Muscle layer of duodenum (tissue), 2 donors: Measurements from ENCODE around the gene AFAP1L1.

Source experiments
- H3K27ac ChIP-seq: one replicate; pipeline ENCODE4 v1.7.0; 2013; ENCODE audit warnings: mild to moderate bottlenecking, low read length
- H3K27me3 ChIP-seq: one replicate; pipeline ENCODE4 v1.7.0; 2013; ENCODE audit warnings: low read depth, mild to moderate bottlenecking, control low read depth, low read length
- H3K36me3 ChIP-seq, 2 donors: one replicate each; pipeline ENCODE4 v1.7.0; 2013; ENCODE audit warnings: low read length in 2 of 2, control low read depth in 1 of 2, mild to moderate bottlenecking in 1 of 2; ENCODE audit not compliant: insufficient read depth in 2 of 2, control insufficient read depth in 1 of 2
- H3K4me1 ChIP-seq, 2 donors: one replicate each; pipeline ENCODE4 v1.7.0; 2013; ENCODE audit warnings: low read length in 2 of 2, mild to moderate bottlenecking in 2 of 2, control low read depth in 1 of 2, moderate library complexity in 1 of 2; ENCODE audit not compliant: insufficient read depth in 2 of 2, control insufficient read depth in 1 of 2
- H3K4me3 ChIP-seq, 2 donors: one replicate each; pipeline ENCODE4 v1.7.0; 2013; ENCODE audit warnings: low read length in 2 of 2, low read depth in 1 of 2, mild to moderate bottlenecking in 1 of 2
- H3K9me3 ChIP-seq, 2 donors: one replicate each; pipeline ENCODE4 v1.7.0; 2013; ENCODE audit warnings: low read length in 2 of 2, control low read depth in 1 of 2, mild to moderate bottlenecking in 1 of 2; ENCODE audit not compliant: control insufficient read depth in 1 of 2
- donor health status: healthy.

Gene AFAP1L1

GRCh38 chr5:149240354-149240998 is 31.2 kb upstream of the AFAP1L1 start:
- H3K9me3 ChIP-seq: no peaks in the 10 kb centered on the region
- peaks cover 5 to 19% of the 10 kb centered on the region in 2 donors for H3K36me3 ChIP-seq
- H3K4me3 ChIP-seq: no peak overlapping the region
- H3K27me3 ChIP-seq: no peaks in the 10 kb centered on the region
- no peak overlapping the region for H3K27ac ChIP-seq
- H3K4me1 ChIP-seq: no peaks in the 10 kb centered on the region

DNA sequence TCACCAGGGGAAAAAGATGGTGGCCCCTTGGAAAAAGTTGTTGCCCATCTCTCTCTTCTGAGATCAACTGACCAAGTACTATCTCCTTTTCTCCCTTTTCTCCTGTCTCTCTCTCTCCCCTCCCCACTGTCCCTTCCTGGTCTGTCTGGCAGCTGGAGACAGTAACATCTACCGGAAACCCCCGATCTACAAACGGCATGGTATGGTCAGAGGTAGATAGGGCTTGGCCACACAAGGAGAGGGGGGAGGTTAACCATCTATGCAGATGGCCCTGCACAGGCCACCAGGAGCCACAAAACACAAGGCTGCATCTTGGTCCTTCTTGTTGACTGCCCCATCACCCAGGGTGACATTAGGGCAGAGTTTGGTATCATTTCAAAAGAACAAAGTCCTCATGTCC is 29.3 kb upstream of the AFAP1L1 start:
- Histone ChIP-seq H3K27ac (no peak overlapping the region), H3K4me1 (no peaks in the 10 kb centered on the region), H3K36me3 (peaks cover 11 to 19% of the 10 kb centered on the region in 2 donors), H3K9me3 (peaks cover 0 to 3% of the 10 kb centered on the region in 2 donors), H3K4me3 (no peak overlapping the region), H3K27me3 (no peaks in the 10 kb centered on the region)

- no peaks in the 10 kb centered on the region for H3K4me1 ChIP-seq
- peaks cover 0 to 3% of the 10 kb centered on the region in 2 donors for H3K9me3 ChIP-seq
- H3K27me3 ChIP-seq: no peaks in the 10 kb centered on the region
- H3K36me3 ChIP-seq: peaks cover 7 to 18% of the 10 kb centered on the region in 2 donors
- H3K4me3 ChIP-seq: no peak overlapping the region
- H3K27ac ChIP-seq: no peak overlapping the region
Measured at GRCh38 chr5:149246906-149247305, 24.8 kb upstream of the AFAP1L1 start.

DNA sequence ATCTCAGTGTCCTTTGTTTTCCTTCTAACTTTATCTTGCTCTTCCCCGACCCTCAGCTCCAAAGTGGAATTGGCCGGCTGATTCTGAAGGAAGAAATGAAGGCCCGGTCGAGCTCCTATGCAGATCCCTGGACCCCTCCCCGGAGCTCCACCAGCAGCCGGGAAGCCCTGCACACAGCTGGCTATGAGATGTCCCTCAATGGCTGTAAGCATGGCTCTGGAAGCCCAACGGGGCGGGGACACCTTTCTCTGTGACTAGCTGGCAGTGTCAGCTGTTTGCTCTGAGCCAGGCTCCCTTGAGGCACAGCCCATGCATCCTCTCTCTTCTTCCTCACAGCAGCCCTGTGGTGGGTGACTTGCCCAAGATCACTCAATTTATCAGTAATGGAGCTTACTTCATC is 23.9 kb upstream of the AFAP1L1 start:
- Histone ChIP-seq H3K27me3 (no peaks in the 10 kb centered on the region), H3K27ac (no peak overlapping the region), H3K36me3 (peaks cover 7 to 18% of the 10 kb centered on the region in 2 donors), H3K4me3 (no peak overlapping the region), H3K9me3 (peaks cover 0 to 3% of the 10 kb centered on the region in 2 donors), H3K4me1 (no peaks in the 10 kb centered on the region)

GRCh38 chr5:149251546-149251945 is 20.1 kb upstream of the AFAP1L1 start:
- Histone ChIP-seq H3K4me1 (no peaks in the 10 kb centered on the region), H3K4me3 (no peak overlapping the region), H3K9me3 (peaks cover 0 to 3% of the 10 kb centered on the region in 2 donors), H3K27me3 (no peaks in the 10 kb centered on the region), H3K27ac (no peak overlapping the region), H3K36me3 (peaks cover 5 to 12% of the 10 kb centered on the region in 2 donors)

GRCh38 chr5:149254506-149254905 is 17.2 kb upstream of the AFAP1L1 start:
- Histone ChIP-seq H3K4me3 (no peak overlapping the region), H3K36me3 (peaks cover 0 to 5% of the 10 kb centered on the region in 2 donors), H3K4me1 (no peaks in the 10 kb centered on the region), H3K9me3 (no peaks in the 10 kb centered on the region), H3K27ac (no peak overlapping the region), H3K27me3 (no peaks in the 10 kb centered on the region)

GRCh38 chr5:149256451-149256850 is 15.2 kb upstream of the AFAP1L1 start:
- Histone ChIP-seq H3K9me3 (no peaks in the 10 kb centered on the region), H3K27ac (no peak overlapping the region), H3K4me1 (no peaks in the 10 kb centered on the region), H3K4me3 (no peak overlapping the region), H3K27me3 (no peaks in the 10 kb centered on the region), H3K36me3 (peaks cover 0 to 4% of the 10 kb centered on the region in 2 donors)

DNA sequence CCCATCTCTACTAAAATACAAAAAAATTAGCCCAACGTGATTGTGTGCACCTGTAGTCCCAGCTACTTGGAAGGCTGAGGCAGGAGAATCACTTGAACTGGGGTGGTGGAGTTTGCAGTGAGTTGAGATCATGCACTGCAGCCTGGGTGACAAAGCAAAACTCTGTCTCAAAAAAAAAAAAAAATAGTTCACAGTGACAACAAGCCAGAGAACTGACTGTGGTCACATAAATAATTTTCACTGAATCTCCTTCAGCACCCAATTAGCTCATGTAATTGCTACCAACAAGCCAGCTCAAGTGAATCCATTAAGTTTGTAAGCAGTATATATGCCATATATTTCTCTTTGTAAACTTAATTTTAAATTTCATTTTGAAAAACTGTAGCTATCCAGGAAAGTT is 14.5 kb upstream of the AFAP1L1 start:
- no peaks in the 10 kb centered on the region for H3K4me1 ChIP-seq
- H3K27me3 ChIP-seq: no peaks in the 10 kb centered on the region
- H3K27ac ChIP-seq: no peak overlapping the region
- no peak overlapping the region for H3K4me3 ChIP-seq
- no peaks in the 10 kb centered on the region for H3K9me3 ChIP-seq
- H3K36me3 ChIP-seq: peaks cover 0 to 4% of the 10 kb centered on the region in 2 donors

GRCh38 chr5:149257889-149258705 is 13.6 kb upstream of the AFAP1L1 start:
- Histone ChIP-seq H3K27ac (no peak overlapping the region), H3K36me3 (peaks cover 0 to 4% of the 10 kb centered on the region in 2 donors), H3K4me3 (no peak overlapping the region), H3K9me3 (no peaks in the 10 kb centered on the region), H3K4me1 (no peaks in the 10 kb centered on the region), H3K27me3 (no peaks in the 10 kb centered on the region)

DNA sequence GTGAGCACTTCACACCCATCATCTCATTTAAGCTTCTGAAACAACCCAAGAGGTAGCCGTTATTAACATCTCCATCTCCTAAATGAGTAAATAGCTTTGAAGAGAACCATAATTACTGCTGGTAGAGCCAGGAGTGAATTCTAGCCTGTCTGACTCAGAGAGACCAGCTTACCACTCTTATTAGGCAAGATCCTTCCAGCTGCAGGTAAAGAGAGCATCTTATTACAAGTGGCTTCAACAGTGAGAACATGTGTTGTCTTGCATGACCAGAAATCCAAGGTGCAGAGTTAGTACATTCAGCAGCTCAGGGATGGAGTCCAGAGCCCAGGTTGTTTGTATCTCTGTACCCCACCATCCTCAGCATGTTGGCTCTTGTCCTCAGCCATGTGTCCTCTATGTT is 10.9 kb upstream of the AFAP1L1 start:
- H3K9me3 ChIP-seq: no peaks in the 10 kb centered on the region
- H3K36me3 ChIP-seq: no peaks in the 10 kb centered on the region
- H3K4me1 ChIP-seq: no peaks in the 10 kb centered on the region
- H3K4me3 ChIP-seq: no peak overlapping the region
- H3K27ac ChIP-seq: no peak overlapping the region
- no peaks in the 10 kb centered on the region for H3K27me3 ChIP-seq

- no peak overlapping the region for H3K4me3 ChIP-seq
- H3K27me3 ChIP-seq: no peaks in the 10 kb centered on the region
- H3K36me3 ChIP-seq: no peaks in the 10 kb centered on the region
- no peaks in the 10 kb centered on the region for H3K9me3 ChIP-seq
- no peaks in the 10 kb centered on the region for H3K4me1 ChIP-seq
- H3K27ac ChIP-seq: no peak overlapping the region
Measured at GRCh38 chr5:149261246-149261645, 10.4 kb upstream of the AFAP1L1 start.
